Heart left ventricle (tissue), 16 donors: Measurements from ENCODE around the gene KPNA6. TPM values are rescaled to one million over a fixed set of nuclear protein-coding genes. Genes with fewer than 3 reads are reported as not detected.

ENCODE experiments used
- ATAC-seq, 4 donors: fragments of 200-7000 bp; cut with Tn5 transposase; one replicate each; pipeline ENCODE4 v1.9.1; 2020 to 2022; ENCODE audit warnings: moderate library complexity in 4 of 4, mild to moderate bottlenecking in 3 of 4, moderate number of reproducible peaks in 1 of 4
- DNase-seq, 5 donors: peaks; one replicate each; pipeline ENCODE4 v3.0.0-alpha.2; 2020
- H3K27ac ChIP-seq, 12 donors: fragments of 200-600 bp; sonication (generic) in 4 of 12; one replicate each; pipeline versions ENCODE4 v1.5.0 to v1.8.0; 2016 to 2022; ENCODE audit warnings: mild to moderate bottlenecking in 2 of 12
- H3K27me3 ChIP-seq, 9 donors: fragments of 200-600 bp; sonication (generic) in 2 of 9; one replicate each; pipeline versions ENCODE4 v1.5.1 to v1.8.0; 2016 to 2022; ENCODE audit warnings: mild to moderate bottlenecking in 3 of 9
- H3K36me3 ChIP-seq, 9 donors: fragments of 200-600 bp; sonication (generic) in 2 of 9; one replicate each; pipeline versions ENCODE4 v1.5.0 to v1.8.0; 2018 to 2022; ENCODE audit warnings: mild to moderate bottlenecking in 2 of 9
- H3K4me1 ChIP-seq, 12 donors: fragments of 200-600 bp; sonication (generic) in 4 of 12; one replicate each; pipeline versions ENCODE4 v1.5.0 to v1.8.0; 2016 to 2022; ENCODE audit warnings: mild to moderate bottlenecking in 3 of 12
- H3K4me3 ChIP-seq, 12 donors: fragments of 200-600 bp; sonication (generic) in 4 of 12; one replicate each; pipeline versions ENCODE4 v1.5.0 to v1.8.0; 2017 to 2022; ENCODE audit warnings: mild to moderate bottlenecking in 9 of 12, moderate library complexity in 4 of 12
- H3K9me3 ChIP-seq, 12 donors: fragments of 200-600 bp; sonication (generic) in 4 of 12; one replicate each; pipeline versions ENCODE4 v1.5.0 to v1.8.0; 2016 to 2022; ENCODE audit warnings: mild to moderate bottlenecking in 1 of 12
- CTCF ChIP-seq, 12 donors: fragments of 200-600 bp; sonication (generic) in 4 of 12; IDR thresholded peaks; one replicate each; pipeline versions ENCODE4 v1.5.0 to v1.8.0; 2018 to 2022; ENCODE audit warnings: antibody characterized with exemption in 12 of 12, mild to moderate bottlenecking in 5 of 12
- POLR2A ChIP-seq, 2 donors: fragments of 450-650 bp; IDR thresholded peaks; one replicate each; pipeline ENCODE4 v1.6.1; 2017; ENCODE audit warnings: antibody characterized with exemption in 2 of 2, mild to moderate bottlenecking in 2 of 2, moderate library complexity in 2 of 2
- WGBS, 4 donors: extraction: QIAGEN DNeasy Blood & Tissue Kit in 2 of 4; methylation state at CpG; one replicate each; pipeline versions ENCODE4 v1.1.5 to v1.1.7; 2013 to 2018; 5-methylcytosine and 5-hydroxymethylcytosine counted together
- intact Hi-C, 10 donors: fragments of 100-400 bp; cut with DNase I; formaldehyde crosslinking; loops; one replicate each; pipeline versions ENCODE4 v1.11.1 to v1.14.2; 2022
- polyA plus RNA-seq, 2 donors: library from polyadenylated mRNA; stranded (reverse); fragments of 200-250 nt; gene quantifications; one replicate each; pipeline ENCODE4 v1.2.3, GENCODE V29; 2013
- total RNA-seq, 9 donors: library from RNA; depleted of rRNA in 2 of 9; stranded (reverse); fragments of >200 nt in 2 of 9; fragmentation: NEBNext Ultra II Directional in 3 of 9; extraction: Animal tissue kit (Norgen Biotek cat#: 25700) in 3 of 9; gene quantifications; one replicate each; pipeline versions ENCODE4 v1.1.0 to v1.2.4, GENCODE V29; 2016 to 2023
- donor health status: ischemic (EF 13 %, LVEDD 7.1; RV severe dilation, severe dysfunction).
- donor health status: healthy with polysubstance abuse.
- donor health status: DM: no; HTN: yes; CAD: no.
- donor health status: DM: no; HTN: no; CAD: no.
- donor health status: ischemic (EF 25% LVEDD 6.9; RV normal size, moderate dysfunction).
- donor health status: ischemic (EF 25% LVEDD 5.7; RV mildly dilated, moderate dysfunction).
- donor health status: healthy.
- donor health status: DM: yes; HTN: yes; CAD: no.
- donor health status: ischemic (EF 35%, LVEDD 5.7; RV mildly dilated, moderate dysfunction).
- donor health status: nonischemic (EF 11% LVEDD 7.7; RV severe dilation, severe dysfunction).
- donor health status: DM: yes; HTN: yes; CAD: no.
- donor health status: PGD.
- donor health status: ischemic (EF 29% LVEDD 5.4; RV normal size, mild dysfunction).
- donor health status: nonischemic (EF 23%, LVEDD 6.1; RV moderate dilation, normal function).

Gene KPNA6
- total and polyA plus RNA-seq, 11 donors: 10.2 to 99.2 (median 75.2) TPM

GRCh38 chr1:32199717-32200072, 91.8 kb downstream of the KPNA6 start:
- Histone ChIP-seq H3K4me1 (peaks cover 5 to 49% (median 24%) of the 10 kb centered on the region in 12 donors), H3K9me3 (no peaks in the 10 kb centered on the region), H3K4me3 (peak overlapping the region in 10 of 12 donors; percentile 39 to 78 (median 69)), H3K27ac (peak overlapping the region in 11 of 12 donors; percentile 78 to 93 (median 87)), H3K27me3 (no peaks in the 10 kb centered on the region), H3K36me3 (peaks cover 2 to 42% (median 34%) of the 10 kb centered on the region in 9 donors)
- ATAC-seq (peak; percentile 55 to 73 (median 67)), DNase-seq (peak; percentile 70 to 90 (median 77))
- intact Hi-C loops: loop anchor here in 1 of 10 donors (2.0 kb wide), 1 partner anchor 19 kb away; no protein-coding TSS in a partner anchor
- TF ChIP-seq POLR2A (IDR thresholded peaks at IDR 0.05): no peak
- no peak for TF ChIP-seq CTCF (IDR thresholded peaks at IDR 0.05)
- 23 to 39% (median 32%) methylated on average over 5 to 6 of the region's 6 CpGs for WGBS, 4 donors

GRCh38 chr1:32200226-32201010, 92.6 kb downstream of the KPNA6 start, which contains the start of gene CCDC28B:
Gene CCDC28B, plus strand, starts transcription at chr1:32200595. Its CDS starts 1,341 bp downstream, at chr1:32201936.
- Histone ChIP-seq H3K9me3 (no peaks in the 10 kb centered on the region), H3K36me3 (peaks cover 0 to 35% (median 27%) of the 10 kb centered on the region in 9 donors), H3K4me1 (peaks cover 5 to 55% (median 29%) of the 10 kb centered on the region in 12 donors), H3K27me3 (no peaks in the 10 kb centered on the region), H3K4me3 (peak within 1 kb of the TSS; percentile 39 to 78 (median 66)), H3K27ac (peak within 1 kb of the TSS; percentile 37 to 93 (median 86))
- ATAC-seq (peak; percentile 29 to 66 (median 50)), DNase-seq (peak; percentile 74 to 83 (median 80))
- WGBS, 4 donors: 0 to 2% (median 0%) methylated on average over 26 to 34 of the region's 34 CpGs
- intact Hi-C loops: loop anchor here in 1 of 10 donors (2.0 kb wide), 1 partner anchor 20 kb away; no protein-coding TSS in a partner anchor
- TF ChIP-seq CTCF (IDR thresholded peaks at IDR 0.05) (no peak), POLR2A (IDR thresholded peaks at IDR 0.05) (peak in 1 of 2 donors; percentile 24)

GRCh38 chr1:32201011-32201855, 93.4 kb downstream of the KPNA6 start:
- peak overlapping the region; percentile 37 to 93 (median 86) for H3K27ac ChIP-seq
- peak overlapping the region; percentile 39 to 78 (median 66) for H3K4me3 ChIP-seq
- no peaks in the 10 kb centered on the region for H3K27me3 ChIP-seq
- H3K4me1 ChIP-seq: peaks cover 5 to 56% (median 34%) of the 10 kb centered on the region in 12 donors
- H3K9me3 ChIP-seq: no peaks in the 10 kb centered on the region
- ATAC-seq (peak; percentile 32 to 66 (median 47)), DNase-seq (peak; percentile 77 to 85 (median 79))
- WGBS, 4 donors: 1 to 2% (median 1%) methylated on average over 22 to 26 of the region's 26 CpGs
- intact Hi-C loops: loop anchor here in 1 of 10 donors (2.0 kb wide), 1 partner anchor 20 kb away; no protein-coding TSS in a partner anchor
- no peak for TF ChIP-seq POLR2A (IDR thresholded peaks at IDR 0.05)
- peak in 3 of 12 donors; percentile 11 to 29 (median 27) for TF ChIP-seq CTCF (IDR thresholded peaks at IDR 0.05)
- H3K36me3 ChIP-seq: peaks cover 0 to 27% (median 19%) of the 10 kb centered on the region in 9 donors
